Trophoblast cell (in vitro differentiated cells and primary cell): ENCODE measurements around the gene DCLK2.
A peak's percentile ranks its signal among the peaks of the same experiment; 100 is the strongest.

ENCODE experiments used
- DNase-seq, 2 donors: peaks; one replicate each; pipeline ENCODE4 v3.0.0-alpha.2; 2016
- H2AFZ ChIP-seq: 2 replicates; pipeline ENCODE4 v1.6.1; 2013; ENCODE audit warnings: low read length, moderate library complexity, mild to moderate bottlenecking; ENCODE audit not compliant: insufficient read depth, poor library complexity
- H2AK5ac ChIP-seq: 2 replicates; pipeline ENCODE4 v1.6.1; 2013; ENCODE audit warnings: mild to moderate bottlenecking, low read length
- H2BK120ac ChIP-seq: 2 replicates; pipeline ENCODE4 v1.6.1; 2013; ENCODE audit warnings: low read length, mild to moderate bottlenecking, moderate library complexity; ENCODE audit not compliant: insufficient read depth, poor library complexity
- H2BK12ac ChIP-seq: 2 replicates; pipeline ENCODE4 v1.6.1; 2013; ENCODE audit warnings: mild to moderate bottlenecking, low read length, moderate library complexity
- H2BK5ac ChIP-seq: 2 replicates; pipeline ENCODE4 v1.6.1; 2013; ENCODE audit warnings: low read length, low read depth, moderate library complexity, mild to moderate bottlenecking; ENCODE audit not compliant: poor library complexity
- H3K14ac ChIP-seq: 2 replicates; pipeline ENCODE4 v1.6.1; 2013; ENCODE audit warnings: mild to moderate bottlenecking, low read length
- H3K18ac ChIP-seq: 2 replicates; pipeline ENCODE4 v1.6.1; 2013; ENCODE audit warnings: mild to moderate bottlenecking, low read length
- H3K23ac ChIP-seq: 2 replicates; pipeline ENCODE4 v1.6.1; 2013; ENCODE audit warnings: low read length
- H3K27ac ChIP-seq: 2 replicates; pipeline ENCODE4 v1.5.1; 2013; ENCODE audit warnings: low read depth, mild to moderate bottlenecking, inconsistent platforms, low read length, moderate library complexity
- H3K27me3 ChIP-seq: 2 replicates; pipeline ENCODE4 v1.6.1; 2013; ENCODE audit warnings: inconsistent platforms, mild to moderate bottlenecking, low read length, moderate library complexity; ENCODE audit not compliant: insufficient read depth
- H3K36me3 ChIP-seq, 2 experiments: 1 replicate in 1 of 2; 2 replicates in 1 of 2; pipeline ENCODE4 v1.6.1; 2013; ENCODE audit warnings: low read length in 2 of 2, mild to moderate bottlenecking in 2 of 2, moderate library complexity in 1 of 2; ENCODE audit not compliant: insufficient read depth in 2 of 2, control insufficient read depth in 1 of 2
- H3K4ac ChIP-seq: 2 replicates; pipeline ENCODE4 v1.6.1; 2013; ENCODE audit warnings: low read depth, mild to moderate bottlenecking, low read length, moderate library complexity
- H3K4me1 ChIP-seq, 2 experiments: 1 replicate in 1 of 2; 2 replicates in 1 of 2; pipeline ENCODE4 v1.6.1; 2013; ENCODE audit warnings: low read length in 2 of 2, mild to moderate bottlenecking in 2 of 2, moderate library complexity in 1 of 2; ENCODE audit not compliant: insufficient read depth in 2 of 2, control insufficient read depth in 1 of 2
- H3K4me2 ChIP-seq: 2 replicates; pipeline ENCODE4 v1.6.1; 2013; ENCODE audit warnings: inconsistent platforms, mild to moderate bottlenecking, low read length, moderate library complexity
- H3K4me3 ChIP-seq: 2 replicates; pipeline ENCODE4 v1.5.1; 2013; ENCODE audit warnings: mild to moderate bottlenecking, low read depth, low read length, inconsistent platforms
- H3K79me1 ChIP-seq: one replicate; pipeline ENCODE4 v1.6.1; 2013; ENCODE audit warnings: low read length
- H3K79me2 ChIP-seq: 2 replicates; pipeline ENCODE4 v1.6.1; 2013; ENCODE audit warnings: low read length, mild to moderate bottlenecking; ENCODE audit not compliant: control insufficient read depth, insufficient read depth, poor library complexity
- H3K9ac ChIP-seq: 2 replicates; pipeline ENCODE4 v1.6.1; 2013; ENCODE audit warnings: mild to moderate bottlenecking, low read length
- H3K9me3 ChIP-seq: 2 replicates; pipeline ENCODE4 v1.6.1; 2013; ENCODE audit warnings: low read depth, mild to moderate bottlenecking, control low read depth, inconsistent platforms, low read length; ENCODE audit not compliant: insufficient read depth
- H4K12ac ChIP-seq: 2 replicates; pipeline ENCODE4 v1.6.1; 2013; ENCODE audit warnings: low read depth, mild to moderate bottlenecking, low read length, moderate library complexity
- H4K8ac ChIP-seq: 2 replicates; pipeline ENCODE4 v1.6.1; 2013; ENCODE audit warnings: low read depth, mild to moderate bottlenecking, low read length, moderate library complexity
- H4K91ac ChIP-seq: one replicate; pipeline ENCODE4 v1.6.1; 2013; ENCODE audit warnings: low read depth, mild to moderate bottlenecking, low read length, moderate library complexity
- WGBS: extraction: QIAGEN DNeasy Blood & Tissue Kit; methylation state at CpG from one replicate; pipeline ENCODE4 v1.1.7; 2013; ENCODE audit warnings: missing lambda C conversion rate; ENCODE audit not compliant: insufficient read length, insufficient coverage; ENCODE audit errors: extremely low coverage; 5-methylcytosine and 5-hydroxymethylcytosine counted together

The DCLK2 gene

DNA sequence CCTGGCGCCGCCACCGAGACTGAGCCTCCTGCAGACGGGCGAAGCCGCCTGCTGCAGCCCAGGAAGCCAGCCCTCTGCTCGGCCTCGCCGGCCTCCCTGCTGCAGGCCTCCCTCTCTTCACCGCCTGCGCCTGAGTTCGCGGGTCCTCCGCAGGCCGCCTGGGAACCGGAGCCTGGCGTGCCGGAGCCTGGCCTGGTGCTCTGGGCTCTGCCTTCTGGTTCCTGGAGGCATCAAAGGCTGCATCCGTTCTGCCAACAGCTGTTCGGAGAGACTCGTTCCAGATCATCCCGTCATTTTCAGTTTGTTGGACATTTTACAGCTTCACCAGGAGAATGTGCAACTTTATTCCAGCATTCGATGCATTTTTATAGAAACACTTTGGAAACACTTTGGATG, 178.0 kb downstream of the DCLK2 start:
- Histone ChIP-seq H3K4me3 (no peak overlapping the region), H3K4ac (no peak overlapping the region), H2BK12ac (no peak overlapping the region), H3K9ac (no peak overlapping the region), H4K12ac (no peak overlapping the region), H2AK5ac (no peak overlapping the region), H3K36me3 (peaks cover 0 to 3% of the 10 kb centered on the region in 2 experiments), H3K27me3 (no peaks in the 10 kb centered on the region), H4K8ac (no peak overlapping the region), H3K4me1 (peaks cover 0 to 2% of the 10 kb centered on the region in 2 experiments), H3K23ac (no peak overlapping the region), H3K4me2 (no peak overlapping the region), H3K18ac (no peak overlapping the region), H2BK120ac (no peak overlapping the region), H3K27ac (no peak overlapping the region), H2BK5ac (no peak overlapping the region), H3K79me2 (no peaks in the 10 kb centered on the region), H3K14ac (no peak overlapping the region), H2AFZ (no peak overlapping the region), H3K9me3 (peaks cover 5% of the 10 kb centered on the region), H3K79me1 (no peaks in the 10 kb centered on the region), H4K91ac (no peak overlapping the region)
- no peak for DNase-seq
- no CpG with 5 or more reads among the region's 23 CpGs for WGBS

DNA sequence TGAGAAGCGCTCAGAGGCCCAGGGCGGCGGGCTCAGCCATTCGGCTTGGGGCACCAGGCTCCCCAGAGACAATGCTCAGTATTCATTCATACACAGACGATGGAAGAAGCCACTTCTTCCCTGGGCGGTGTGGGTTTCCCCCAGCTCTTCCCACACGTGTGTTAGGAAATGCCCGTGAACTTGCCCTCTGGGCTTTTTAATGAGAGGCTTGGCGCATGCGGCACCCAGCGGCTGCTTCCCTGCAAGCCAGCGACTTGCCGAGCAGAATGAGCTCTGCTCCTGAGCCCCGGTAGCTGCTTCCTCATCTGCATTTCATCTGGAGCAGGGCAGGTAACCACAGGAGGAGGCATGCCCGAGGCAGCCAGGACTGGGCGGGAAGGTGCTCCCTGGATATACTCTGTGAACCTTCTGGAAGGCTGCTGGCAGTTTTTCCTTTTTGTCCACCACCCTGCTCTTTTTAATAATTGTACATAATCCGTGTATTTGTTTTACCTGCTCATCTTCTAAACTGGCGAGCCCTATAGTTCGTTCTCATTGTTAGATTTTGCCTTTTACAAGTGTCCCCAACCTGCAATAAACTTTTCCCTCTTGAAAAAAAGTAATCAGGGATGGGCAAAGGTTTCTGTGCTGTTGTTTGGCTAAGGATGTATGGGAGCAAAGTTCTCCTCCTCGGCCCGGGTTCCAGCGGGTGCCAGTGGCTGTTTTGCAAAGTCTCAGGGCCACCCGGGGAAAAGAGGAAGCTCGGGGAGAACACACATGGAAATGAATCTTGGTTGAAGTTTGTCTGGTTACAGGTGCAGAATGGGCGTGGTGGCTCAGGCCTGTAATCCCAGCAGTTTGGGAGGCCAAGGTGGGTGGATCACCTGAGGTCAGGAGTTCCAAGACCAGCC, 178.8 kb downstream of the DCLK2 start:
- Histone ChIP-seq H3K27ac (no peak overlapping the region), H2AFZ (no peak overlapping the region), H3K4me1 (peaks cover 0 to 2% of the 10 kb centered on the region in 2 experiments), H3K4me2 (no peak overlapping the region), H3K4me3 (peak overlapping the region; percentile 22), H3K36me3 (peaks cover 0 to 3% of the 10 kb centered on the region in 2 experiments), H2AK5ac (no peak overlapping the region), H3K79me2 (no peaks in the 10 kb centered on the region), H4K91ac (no peak overlapping the region), H3K27me3 (no peaks in the 10 kb centered on the region), H3K9ac (no peak overlapping the region), H3K9me3 (peaks cover 5% of the 10 kb centered on the region), H4K12ac (no peak overlapping the region), H4K8ac (no peak overlapping the region), H2BK12ac (no peak overlapping the region), H3K18ac (no peak overlapping the region), H3K79me1 (no peaks in the 10 kb centered on the region), H3K14ac (no peak overlapping the region), H2BK120ac (no peak overlapping the region), H2BK5ac (no peak overlapping the region), H3K23ac (no peak overlapping the region), H3K4ac (no peak overlapping the region)
- peak; percentile 47 to 70 for DNase-seq
- no CpG with 5 or more reads among the region's 25 CpGs for WGBS

DNA sequence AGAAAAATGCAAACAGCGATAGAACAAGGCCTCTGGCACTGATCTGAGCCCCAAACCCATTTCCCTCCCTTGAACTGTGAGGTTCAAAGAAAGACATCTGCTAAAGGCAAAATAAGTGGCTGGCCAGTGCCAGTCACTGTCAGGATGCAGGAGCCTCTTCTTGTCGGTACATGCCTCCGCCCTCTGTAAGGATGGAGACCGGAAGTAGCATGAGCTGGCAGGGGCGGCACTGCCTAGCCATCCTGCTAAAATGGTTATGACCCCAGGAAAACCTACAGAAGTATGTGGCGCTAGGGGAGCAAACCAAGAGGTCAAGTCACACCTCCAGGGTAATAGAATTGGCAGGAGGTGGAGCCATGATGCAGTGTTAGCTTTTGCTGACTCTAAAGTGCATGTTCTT, 180.3 kb downstream of the DCLK2 start:
- H3K14ac ChIP-seq, result no peak overlapping the region
- no peak overlapping the region for H2BK120ac ChIP-seq
- no peak overlapping the region for H3K4ac ChIP-seq
- no peak overlapping the region for H4K12ac ChIP-seq
- no peaks in the 10 kb centered on the region for H3K27me3 ChIP-seq
- no peak overlapping the region for H2AFZ ChIP-seq
- no peak overlapping the region for H2BK12ac ChIP-seq
- no peak for DNase-seq
- no peak overlapping the region for H3K4me2 ChIP-seq
- H3K4me3 ChIP-seq, result no peak overlapping the region
- no peaks in the 10 kb centered on the region for H3K79me1 ChIP-seq
- no peak overlapping the region for H3K27ac ChIP-seq
- no peak overlapping the region for H3K9ac ChIP-seq
- no peaks in the 10 kb centered on the region for H3K79me2 ChIP-seq
- no peak overlapping the region for H3K23ac ChIP-seq
- peaks cover 0 to 3% of the 10 kb centered on the region in 2 experiments for H3K36me3 ChIP-seq
- WGBS, result no CpG with 5 or more reads among the region's 6 CpGs
- H2AK5ac ChIP-seq, result no peak overlapping the region
- H3K9me3 ChIP-seq, result peaks cover 4% of the 10 kb centered on the region
- no peak overlapping the region for H4K8ac ChIP-seq
- no peak overlapping the region for H2BK5ac ChIP-seq
- peaks cover 0 to 2% of the 10 kb centered on the region in 2 experiments for H3K4me1 ChIP-seq
- no peak overlapping the region for H4K91ac ChIP-seq
- no peak overlapping the region for H3K18ac ChIP-seq

DNA sequence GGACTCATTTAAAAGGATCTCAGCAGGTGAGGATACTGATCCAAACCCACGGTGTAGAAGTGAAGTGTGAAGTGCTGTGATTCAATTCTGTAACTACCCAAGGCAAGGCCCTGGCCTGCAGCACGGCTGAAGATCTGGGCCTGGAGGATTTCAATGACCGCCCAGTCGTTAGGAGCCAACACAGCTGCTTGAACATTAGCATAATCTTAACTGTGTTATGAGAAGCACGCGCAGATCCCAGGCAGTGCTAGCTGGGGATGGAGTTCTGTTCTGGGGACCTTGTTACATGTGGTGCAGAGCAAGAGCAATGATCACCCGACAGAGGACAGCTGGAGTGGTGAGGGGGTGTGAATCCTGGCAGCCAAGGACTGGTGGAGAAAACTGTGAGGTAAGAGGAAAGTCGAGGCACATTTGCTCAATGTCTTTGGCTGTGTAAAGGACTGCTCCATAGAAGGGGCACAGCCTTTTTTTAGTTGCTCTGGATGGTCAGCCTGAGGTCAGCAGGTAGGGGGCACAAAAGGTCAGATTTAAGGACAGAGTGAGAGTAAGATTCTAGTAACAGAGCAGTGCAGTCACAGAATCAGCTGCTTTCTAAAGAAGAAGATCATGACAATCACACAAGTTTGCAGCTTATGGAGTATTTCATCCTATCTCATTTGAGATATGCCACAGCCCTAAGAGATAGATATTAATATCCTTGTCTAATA, 181.8 kb downstream of the DCLK2 start:
- Histone ChIP-seq H3K4ac (no peak overlapping the region), H3K9ac (no peak overlapping the region), H2BK12ac (no peak overlapping the region), H3K18ac (no peak overlapping the region), H2BK120ac (no peak overlapping the region), H4K8ac (no peak overlapping the region), H3K23ac (no peak overlapping the region), H3K4me2 (no peak overlapping the region), H4K12ac (no peak overlapping the region), H2BK5ac (no peak overlapping the region), H3K27me3 (no peaks in the 10 kb centered on the region), H3K4me1 (peaks cover 0 to 2% of the 10 kb centered on the region in 2 experiments), H2AK5ac (no peak overlapping the region), H3K4me3 (no peak overlapping the region), H3K79me2 (no peaks in the 10 kb centered on the region), H3K14ac (no peak overlapping the region), H4K91ac (no peak overlapping the region), H3K79me1 (no peaks in the 10 kb centered on the region), H3K9me3 (peaks cover 2% of the 10 kb centered on the region), H3K27ac (no peak overlapping the region), H3K36me3 (peaks cover 0 to 3% of the 10 kb centered on the region in 2 experiments), H2AFZ (no peak overlapping the region)
- no peak for DNase-seq
- no CpG with 5 or more reads among the region's 8 CpGs for WGBS
